HEK293T (cell line): ENCODE results near the gene MGP.

ENCODE experiments used
- CTCF ChIA-PET: fragments of 350-600 bp; formaldehyde crosslinking; extraction: SDS; loops from one replicate; lab custom pipeline; 2021; ENCODE audit warnings: antibody characterized with exemption, inconsistent platforms; lab: Yijun Ruan, JAX
- POLR2A ChIA-PET: fragments of 350-600 bp; formaldehyde crosslinking; extraction: SDS; loops from one replicate; lab custom pipeline; 2020; ENCODE audit warnings: antibody characterized with exemption, inconsistent platforms; lab: Yijun Ruan, JAX
- DNase-seq: peaks from one replicate; pipeline ENCODE4 v3.0.0; 2012; ENCODE audit warnings: mixed read lengths; ENCODE audit errors: extremely low spot score
- ARNT ChIP-seq: fragments of 450-650 bp; IDR thresholded peaks from 2 replicates; pipeline ENCODE4 v1.6.1; 2017; ENCODE audit warnings: mild to moderate bottlenecking
- BHLHE40 ChIP-seq: fragments of 450-650 bp; IDR thresholded peaks from 2 replicates; pipeline ENCODE4 v1.6.1; 2016; ENCODE audit warnings: mild to moderate bottlenecking, moderate library complexity, borderline replicate concordance
- CTBP1 ChIP-seq: fragments of 450-650 bp; IDR thresholded peaks from 2 replicates; pipeline ENCODE4 v1.6.1; 2016; ENCODE audit warnings: borderline replicate concordance
- ELF4 ChIP-seq: fragments of 450-650 bp; IDR thresholded peaks from 2 replicates; pipeline ENCODE4 v1.6.1; 2017; ENCODE audit warnings: antibody characterized with exemption
- FOXA1 ChIP-seq: fragments of 450-650 bp; IDR thresholded peaks from 2 replicates; pipeline ENCODE4 v1.6.1; 2016; ENCODE audit warnings: mild to moderate bottlenecking
- FOXK2 ChIP-seq: fragments of 450-650 bp; IDR thresholded peaks from 2 replicates; pipeline ENCODE4 v1.6.1; 2016; ENCODE audit warnings: mild to moderate bottlenecking
- FOXM1 ChIP-seq: fragments of 450-650 bp; IDR thresholded peaks from 2 replicates; pipeline ENCODE4 v1.6.1; 2017; ENCODE audit warnings: mild to moderate bottlenecking, borderline replicate concordance
- HDGF ChIP-seq: fragments of 450-650 bp; IDR thresholded peaks from 2 replicates; pipeline ENCODE4 v1.6.1; 2017; ENCODE audit warnings: antibody characterized with exemption, borderline replicate concordance
- L3MBTL2 ChIP-seq: fragments of 450-650 bp; conservative IDR thresholded peaks from 2 replicates; pipeline ENCODE4 v1.6.1; 2016; ENCODE audit warnings: mild to moderate bottlenecking
- LEF1 ChIP-seq: fragments of 450-650 bp; IDR thresholded peaks from 2 replicates; pipeline ENCODE4 v1.6.1; 2017; ENCODE audit warnings: mild to moderate bottlenecking, borderline replicate concordance
- NFRKB ChIP-seq: fragments of 450-650 bp; IDR thresholded peaks from 2 replicates; pipeline ENCODE4 v1.6.1; 2016; ENCODE audit warnings: mild to moderate bottlenecking, moderate library complexity
- PKNOX1 ChIP-seq: fragments of 450-650 bp; IDR thresholded peaks from 2 replicates; pipeline ENCODE4 v1.6.1; 2016
- SP1 ChIP-seq: fragments of 450-650 bp; IDR thresholded peaks from 2 replicates; pipeline ENCODE4 v1.6.1; 2017
- SUZ12 ChIP-seq: fragments of 450-650 bp; IDR thresholded peaks from 2 replicates; pipeline ENCODE4 v1.6.1; 2016; ENCODE audit warnings: mild to moderate bottlenecking
- TARDBP ChIP-seq: fragments of 450-650 bp; IDR thresholded peaks from 2 replicates; pipeline ENCODE4 v1.6.1; 2016
- ZNF384 ChIP-seq: fragments of 450-650 bp; IDR thresholded peaks from 2 replicates; pipeline ENCODE4 v1.6.1; 2016

Gene MGP

GRCh38 chr12:14885718-14886221, at the start of gene MGP:
TSS of gene MGP (minus strand) at chr12:14885854. CDS start at chr12:14885791, 63 bp downstream.
- CTCF ChIA-PET, result no interaction called here
- POLR2A ChIA-PET, result no interaction called here
- TF ChIP-seq FOXK2 (no peak), FOXA1 (no peak), ELF4 (no peak), BHLHE40 (no peak), CTBP1 (no peak), HDGF (no peak), LEF1 (no peak)
- no peak for DNase-seq

GRCh38 chr12:14935031-14935430, 49.4 kb upstream of the MGP start:
- no peak for TF ChIP-seq PKNOX1
- TF ChIP-seq FOXM1, result no peak
- no peak for TF ChIP-seq ARNT
- no peak for TF ChIP-seq SUZ12
- ChIA-PET POLR2A (no interaction called here), CTCF (no interaction called here)
- DNase-seq, result no peak

DNA sequence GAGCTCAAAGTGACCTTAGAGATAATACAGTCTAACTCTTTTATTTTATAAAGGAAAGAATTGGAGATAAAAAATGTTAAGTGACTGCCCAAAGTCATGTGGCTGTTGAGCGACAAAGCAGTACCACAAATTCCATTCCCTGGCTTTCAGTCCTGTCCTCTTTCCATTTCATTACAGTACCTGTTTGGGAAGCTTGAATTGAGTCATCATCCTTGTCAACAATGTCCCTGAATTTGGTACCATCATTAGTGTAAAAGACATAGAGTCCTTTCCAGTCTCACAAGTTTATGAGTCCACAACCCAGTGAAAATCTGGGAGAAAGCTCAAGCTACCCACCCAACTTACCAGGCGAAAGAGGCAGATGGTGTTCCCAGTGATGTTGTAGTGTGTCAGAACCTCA, 48.9 kb upstream of the MGP start:
- DNase-seq, result no peak
- ChIA-PET POLR2A (no interaction called here), CTCF (no interaction called here)
- TF ChIP-seq LEF1, result no peak
- no peak for TF ChIP-seq SP1
- TF ChIP-seq NFRKB, result no peak
- no peak for TF ChIP-seq L3MBTL2
- TF ChIP-seq ELF4, result no peak
- no peak for TF ChIP-seq FOXM1
- no peak for TF ChIP-seq PKNOX1
- no peak for TF ChIP-seq FOXK2
- no peak for TF ChIP-seq SUZ12
- no peak for TF ChIP-seq FOXA1
- TF ChIP-seq ARNT, result no peak
- no peak for TF ChIP-seq ZNF384

- ChIA-PET CTCF (interaction anchor here (0.7 kb wide), 1 partner anchor 100 kb away, joined by 3 read pairs; no protein-coding TSS in a partner anchor), POLR2A (no interaction called here)
- TF ChIP-seq SUZ12 (no peak), ARNT (no peak), ZNF384 (no peak), CTBP1 (no peak), L3MBTL2 (no peak)
- DNase-seq, result no peak
These were observed 46.3 kb upstream of the MGP start for GRCh38 chr12:14931791-14932560.

DNA sequence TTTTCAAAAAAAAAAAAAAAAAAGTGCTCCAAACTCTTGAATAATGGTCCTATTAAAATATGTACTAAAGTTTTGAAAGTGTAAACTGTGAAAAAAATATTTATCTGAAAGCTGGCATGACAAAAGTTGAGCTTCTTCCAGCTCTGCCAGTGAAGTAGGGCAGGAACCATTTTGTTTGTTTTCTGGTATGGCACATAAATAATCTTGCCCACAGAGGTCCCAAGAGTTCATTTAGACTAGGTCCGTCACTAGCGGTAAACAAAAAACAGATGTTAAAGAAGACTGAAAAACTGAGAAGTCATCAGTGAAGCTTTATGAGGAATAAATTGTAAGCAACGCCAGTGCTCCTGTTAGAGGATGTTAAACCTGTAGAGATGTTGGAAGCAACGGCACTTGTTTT, 45.7 kb upstream of the MGP start:
- DNase-seq, result no peak
- ChIA-PET CTCF (interaction anchor here (0.7 kb wide), 1 partner anchor 100 kb away, joined by 3 read pairs; no protein-coding TSS in a partner anchor), POLR2A (no interaction called here)
- TF ChIP-seq SUZ12 (no peak), PKNOX1 (no peak), L3MBTL2 (no peak), TARDBP (no peak), ARNT (no peak)

GRCh38 chr12:14930299-14930698, 44.6 kb upstream of the MGP start:
- TF ChIP-seq FOXM1 (no peak), ZNF384 (no peak), SUZ12 (no peak), CTBP1 (no peak), NFRKB (no peak)
- CTCF ChIA-PET, result no interaction called here
- no peak for DNase-seq
- POLR2A ChIA-PET, result no interaction called here

- DNase-seq, result no peak
- POLR2A ChIA-PET, result no interaction called here
- no peak for TF ChIP-seq ZNF384
- no peak for TF ChIP-seq L3MBTL2
- TF ChIP-seq FOXM1, result no peak
- CTCF ChIA-PET, result no interaction called here
These were observed 43.3 kb upstream of the MGP start for GRCh38 chr12:14928931-14929330.

- TF ChIP-seq ELF4 (no peak), PKNOX1 (no peak), HDGF (no peak), TARDBP (no peak)
- ChIA-PET POLR2A (no interaction called here), CTCF (no interaction called here)
- no peak for DNase-seq
These were observed 41.6 kb upstream of the MGP start for GRCh38 chr12:14927267-14927666.
